Measurements from ENCODE around the gene TRIM66.

- TF ChIP-seq, protein P1, sequence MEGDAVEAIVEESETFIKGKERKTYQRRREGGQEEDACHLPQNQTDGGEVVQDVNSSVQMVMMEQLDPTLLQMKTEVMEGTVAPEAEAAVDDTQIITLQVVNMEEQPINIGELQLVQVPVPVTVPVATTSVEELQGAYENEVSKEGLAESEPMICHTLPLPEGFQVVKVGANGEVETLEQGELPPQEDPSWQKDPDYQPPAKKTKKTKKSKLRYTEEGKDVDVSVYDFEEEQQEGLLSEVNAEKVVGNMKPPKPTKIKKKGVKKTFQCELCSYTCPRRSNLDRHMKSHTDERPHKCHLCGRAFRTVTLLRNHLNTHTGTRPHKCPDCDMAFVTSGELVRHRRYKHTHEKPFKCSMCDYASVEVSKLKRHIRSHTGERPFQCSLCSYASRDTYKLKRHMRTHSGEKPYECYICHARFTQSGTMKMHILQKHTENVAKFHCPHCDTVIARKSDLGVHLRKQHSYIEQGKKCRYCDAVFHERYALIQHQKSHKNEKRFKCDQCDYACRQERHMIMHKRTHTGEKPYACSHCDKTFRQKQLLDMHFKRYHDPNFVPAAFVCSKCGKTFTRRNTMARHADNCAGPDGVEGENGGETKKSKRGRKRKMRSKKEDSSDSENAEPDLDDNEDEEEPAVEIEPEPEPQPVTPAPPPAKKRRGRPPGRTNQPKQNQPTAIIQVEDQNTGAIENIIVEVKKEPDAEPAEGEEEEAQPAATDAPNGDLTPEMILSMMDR (IDR thresholded peaks at IDR 0.05; ENCODE audit: poor library complexity), result no peak
- no peak for TF ChIP-seq EZH2phosphoT487 (IDR thresholded peaks at IDR 0.05; ENCODE audit: low read depth, severe bottlenecking, unreplicated experiment)
Measured at GRCh38 chr11:8707541-8708191, 25.2 kb upstream of the TRIM66 start.

Data from hepatocyte (in vitro differentiated cells).